ENCODE measurements around the gene PTMS.

Gene PTMS

DNA sequence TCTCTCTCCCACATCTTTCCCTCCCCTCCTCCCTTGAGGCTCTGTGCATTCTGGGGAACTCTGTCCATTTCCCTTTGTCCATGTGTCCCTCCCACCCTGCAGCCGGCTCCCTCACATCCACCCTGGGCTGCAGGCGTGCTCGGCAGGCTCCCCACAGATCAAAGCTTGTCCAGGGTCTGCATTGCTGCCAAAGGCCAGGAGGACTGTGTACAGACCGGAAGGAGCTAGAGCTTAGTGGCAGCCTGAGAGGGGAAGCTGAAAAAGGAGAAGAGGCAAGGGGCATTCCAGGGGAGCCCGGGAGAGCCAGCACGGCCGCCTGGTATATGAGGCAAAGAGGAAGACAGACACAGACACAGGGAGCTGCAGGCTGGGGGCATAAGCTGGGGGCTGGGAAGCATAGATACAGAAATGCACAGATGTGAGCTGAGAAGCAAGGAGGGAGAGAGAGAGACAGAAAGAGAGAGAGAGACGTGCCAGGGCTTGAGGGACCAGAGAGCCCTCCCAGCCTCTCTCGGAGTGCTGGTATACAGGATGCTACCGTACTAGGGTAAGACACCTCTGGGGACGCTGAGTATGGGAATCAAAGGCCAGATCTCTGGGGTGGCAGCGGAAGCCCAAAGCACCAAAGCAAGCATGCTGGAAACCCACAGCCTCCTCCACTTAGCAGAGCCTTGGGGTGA lies 26.5 kb downstream of the PTMS start:
- TF ChIP-seq FOXP2 (optimal IDR thresholded peaks at IDR 0.05; ENCODE audit: control extremely low read depth, extremely low read length, insufficient read depth) (no peak), POLR2AphosphoS5 (IDR thresholded peaks at IDR 0.05; ENCODE audit: borderline replicate concordance, low read depth, low read length) (no peak), EZH2 (IDR thresholded peaks at IDR 0.05) (no peak)
- Histone ChIP-seq H3K27ac (no peak overlapping the region), H3K9me3 (ENCODE audit: low read depth, low read length) (no peaks in the 10 kb centered on the region), H3K36me3 (ENCODE audit: insufficient read depth, low read length) (no peaks in the 10 kb centered on the region), H3K9ac (ENCODE audit: insufficient read length) (no peak overlapping the region), H3K4me3 (no peak overlapping the region)
- no peak for DNase-seq (ENCODE audit: low read depth, low spot score)

DNA sequence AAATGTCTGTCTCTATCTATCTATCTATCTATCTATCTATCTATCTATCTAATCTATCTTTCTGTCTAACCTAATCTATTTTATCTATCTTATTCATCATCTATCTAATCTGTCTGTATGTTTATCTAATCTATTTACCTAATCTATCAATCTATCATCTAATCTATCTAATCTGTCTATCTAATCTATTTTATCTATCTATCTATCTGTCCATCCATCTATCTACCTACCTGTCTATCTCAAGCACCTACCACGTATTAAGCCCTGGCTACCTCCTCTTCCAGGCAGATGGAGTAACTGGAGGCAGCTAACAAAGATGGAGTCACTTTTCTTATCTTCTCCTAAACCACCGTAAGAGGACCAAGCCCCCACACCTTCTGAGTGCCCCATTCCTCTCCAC lies 28.9 kb downstream of the PTMS start:
- DNase-seq (ENCODE audit: low read depth, low spot score) = no peak
- Histone ChIP-seq H3K27ac (no peak overlapping the region), H3K9me3 (ENCODE audit: low read depth, low read length) (no peaks in the 10 kb centered on the region)

DNA sequence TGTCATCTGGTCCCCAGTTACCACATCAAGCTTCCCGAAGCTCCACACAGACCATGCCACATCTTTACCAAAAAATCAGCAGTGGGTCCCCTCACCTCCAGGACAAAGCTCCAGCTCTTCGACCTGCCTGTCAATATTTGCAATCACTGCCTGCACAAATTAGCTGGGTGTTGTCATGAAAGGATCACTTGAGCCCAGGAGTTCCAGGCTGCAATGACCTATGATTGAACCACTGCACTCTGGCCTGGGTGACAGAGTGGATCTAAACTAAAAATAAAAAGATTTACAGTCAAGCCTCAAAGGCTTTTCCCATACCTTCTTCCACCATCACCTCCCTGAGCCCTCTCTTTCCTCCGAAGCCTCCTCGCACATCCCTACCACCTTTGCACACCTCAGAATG lies 30.4 kb downstream of the PTMS start:
- Histone ChIP-seq H3K9me3 (ENCODE audit: low read depth, low read length) (no peaks in the 10 kb centered on the region), H3K4me3 (no peak overlapping the region), H3K27ac (no peak overlapping the region), H3K36me3 (ENCODE audit: insufficient read depth, low read length) (no peaks in the 10 kb centered on the region), H3K9ac (ENCODE audit: insufficient read length) (no peak overlapping the region)
- TF ChIP-seq POLR2AphosphoS5 (IDR thresholded peaks at IDR 0.05; ENCODE audit: borderline replicate concordance, low read depth, low read length) (no peak), FOXP2 (optimal IDR thresholded peaks at IDR 0.05; ENCODE audit: control extremely low read depth, extremely low read length, insufficient read depth) (no peak), EZH2 (IDR thresholded peaks at IDR 0.05) (no peak)
- DNase-seq (ENCODE audit: low read depth, low spot score) = no peak

More for the DNA sequence above, 28.9 kb downstream of the PTMS start:
- Histone ChIP-seq H3K4me3 (no peak overlapping the region), H3K9ac (ENCODE audit: insufficient read length) (no peak overlapping the region), H3K36me3 (ENCODE audit: insufficient read depth, low read length) (no peaks in the 10 kb centered on the region)
- no peak for TF ChIP-seq FOXP2 (optimal IDR thresholded peaks at IDR 0.05; ENCODE audit: control extremely low read depth, extremely low read length, insufficient read depth)
- TF ChIP-seq POLR2AphosphoS5 (IDR thresholded peaks at IDR 0.05; ENCODE audit: borderline replicate concordance, low read depth, low read length) = no peak
- no peak for TF ChIP-seq EZH2 (IDR thresholded peaks at IDR 0.05)

DNA sequence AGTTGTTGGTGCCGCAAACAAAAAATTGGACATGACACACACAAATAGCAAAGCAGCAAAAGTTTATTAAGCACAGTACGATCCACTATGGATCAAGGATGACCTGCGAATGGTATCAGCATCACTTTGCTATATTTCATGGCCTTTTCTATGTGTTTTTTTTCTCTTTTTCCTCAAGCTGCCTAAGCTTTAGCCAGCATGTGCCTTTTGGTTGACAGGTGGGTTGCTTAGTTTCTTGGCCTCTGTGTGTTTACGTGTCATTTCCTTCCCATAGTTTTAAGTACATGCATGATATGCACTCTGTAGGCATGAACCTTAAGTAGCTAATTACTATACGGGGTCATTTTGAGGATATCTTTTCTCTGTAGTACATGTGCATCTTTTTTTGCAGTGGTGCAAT lies 33.0 kb downstream of the PTMS start:
- no peak overlapping the region for H3K4me3 ChIP-seq
- no peak overlapping the region for H3K9ac ChIP-seq (ENCODE audit: insufficient read length)
- TF ChIP-seq FOXP2 (optimal IDR thresholded peaks at IDR 0.05; ENCODE audit: control extremely low read depth, extremely low read length, insufficient read depth) (no peak), EZH2 (IDR thresholded peaks at IDR 0.05) (no peak), POLR2AphosphoS5 (IDR thresholded peaks at IDR 0.05; ENCODE audit: borderline replicate concordance, low read depth, low read length) (no peak)
- no peaks in the 10 kb centered on the region for H3K9me3 ChIP-seq (ENCODE audit: low read depth, low read length)
- DNase-seq (ENCODE audit: low read depth, low spot score) = no peak
- no peak overlapping the region for H3K27ac ChIP-seq
- H3K36me3 ChIP-seq (ENCODE audit: insufficient read depth, low read length) = no peaks in the 10 kb centered on the region

DNA sequence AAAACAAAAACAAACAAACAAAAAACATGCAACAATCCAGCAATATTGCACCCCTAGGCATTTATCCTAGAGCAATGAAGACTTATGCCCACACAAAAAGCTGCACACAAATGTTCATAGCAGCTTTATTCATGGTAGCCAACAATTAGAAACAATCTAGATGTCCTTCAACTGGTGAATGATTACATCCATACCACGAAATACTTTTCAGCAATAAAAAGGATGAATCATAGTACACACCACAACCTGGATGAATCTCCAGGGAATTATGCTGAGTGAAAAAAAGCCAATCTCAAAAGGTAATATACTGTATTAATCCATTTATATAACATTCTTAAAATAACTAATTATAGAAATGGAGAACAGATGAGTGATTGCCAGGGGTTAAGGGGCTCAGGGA lies 41.0 kb downstream of the PTMS start:
- no peaks in the 10 kb centered on the region for H3K9me3 ChIP-seq (ENCODE audit: low read depth, low read length)
- no peak for TF ChIP-seq POLR2AphosphoS5 (IDR thresholded peaks at IDR 0.05; ENCODE audit: borderline replicate concordance, low read depth, low read length)
- TF ChIP-seq EZH2 (IDR thresholded peaks at IDR 0.05) = no peak
- TF ChIP-seq FOXP2 (optimal IDR thresholded peaks at IDR 0.05; ENCODE audit: control extremely low read depth, extremely low read length, insufficient read depth) = no peak
- H3K27ac ChIP-seq = no peak overlapping the region
- no peak for DNase-seq (ENCODE audit: low read depth, low spot score)
- H3K4me3 ChIP-seq = no peak overlapping the region
- no peak overlapping the region for H3K9ac ChIP-seq (ENCODE audit: insufficient read length)
- no peaks in the 10 kb centered on the region for H3K36me3 ChIP-seq (ENCODE audit: insufficient read depth, low read length)

DNA sequence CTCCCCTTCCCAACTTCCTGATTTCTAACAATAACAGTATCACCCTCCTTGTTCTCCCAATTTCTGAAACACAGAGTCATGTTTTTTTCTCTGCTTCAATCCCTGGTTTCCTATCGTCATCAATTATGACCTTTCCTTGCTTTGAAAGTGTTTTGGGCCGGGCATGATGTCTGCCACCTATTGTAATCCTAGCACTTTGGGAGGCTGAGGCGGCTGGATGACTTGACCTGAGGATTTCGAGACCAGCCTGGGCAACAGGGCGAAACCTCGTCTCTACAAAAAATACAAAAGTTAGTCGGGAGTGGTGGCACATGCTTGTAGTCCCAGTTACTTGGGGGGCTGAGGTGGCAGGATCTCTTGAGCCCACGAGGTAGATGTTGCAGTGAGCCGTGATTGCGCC lies 42.9 kb downstream of the PTMS start:
- DNase-seq (ENCODE audit: low read depth, low spot score) = no peak
- no peaks in the 10 kb centered on the region for H3K36me3 ChIP-seq (ENCODE audit: insufficient read depth, low read length)
- H3K9me3 ChIP-seq (ENCODE audit: low read depth, low read length) = no peaks in the 10 kb centered on the region
- TF ChIP-seq EZH2 (IDR thresholded peaks at IDR 0.05) (no peak), POLR2AphosphoS5 (IDR thresholded peaks at IDR 0.05; ENCODE audit: borderline replicate concordance, low read depth, low read length) (no peak), FOXP2 (optimal IDR thresholded peaks at IDR 0.05; ENCODE audit: control extremely low read depth, extremely low read length, insufficient read depth) (no peak)
- H3K9ac ChIP-seq (ENCODE audit: insufficient read length) = no peak overlapping the region
- no peak overlapping the region for H3K4me3 ChIP-seq
- no peak overlapping the region for H3K27ac ChIP-seq

DNA sequence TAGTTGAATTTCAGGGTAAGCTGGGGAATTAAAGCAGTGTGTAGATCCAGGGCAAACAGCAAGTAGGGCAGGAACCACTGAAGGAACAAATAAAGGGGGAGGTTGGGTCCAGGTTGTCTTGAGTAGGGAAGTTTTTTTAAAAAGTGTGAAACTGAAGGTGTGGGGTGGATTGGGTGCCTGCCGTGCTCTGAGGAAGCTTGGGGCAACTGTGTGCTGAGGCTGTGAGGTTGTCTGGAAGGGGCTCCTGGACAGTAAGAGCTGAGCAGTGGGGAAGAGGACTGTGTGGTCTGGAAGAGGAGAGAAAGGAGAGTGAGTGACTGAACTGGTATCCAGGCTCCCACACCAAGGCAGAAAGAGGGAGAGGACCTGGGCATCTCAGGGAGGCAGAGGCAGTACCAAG lies 44.6 kb downstream of the PTMS start:
- DNase-seq (ENCODE audit: low read depth, low spot score) = no peak
- Histone ChIP-seq H3K36me3 (ENCODE audit: insufficient read depth, low read length) (no peaks in the 10 kb centered on the region), H3K9me3 (ENCODE audit: low read depth, low read length) (no peaks in the 10 kb centered on the region), H3K27ac (no peak overlapping the region), H3K9ac (ENCODE audit: insufficient read length) (no peak overlapping the region), H3K4me3 (no peak overlapping the region)
- TF ChIP-seq POLR2AphosphoS5 (IDR thresholded peaks at IDR 0.05; ENCODE audit: borderline replicate concordance, low read depth, low read length) (no peak), EZH2 (IDR thresholded peaks at IDR 0.05) (no peak), FOXP2 (optimal IDR thresholded peaks at IDR 0.05; ENCODE audit: control extremely low read depth, extremely low read length, insufficient read depth) (no peak)

DNA sequence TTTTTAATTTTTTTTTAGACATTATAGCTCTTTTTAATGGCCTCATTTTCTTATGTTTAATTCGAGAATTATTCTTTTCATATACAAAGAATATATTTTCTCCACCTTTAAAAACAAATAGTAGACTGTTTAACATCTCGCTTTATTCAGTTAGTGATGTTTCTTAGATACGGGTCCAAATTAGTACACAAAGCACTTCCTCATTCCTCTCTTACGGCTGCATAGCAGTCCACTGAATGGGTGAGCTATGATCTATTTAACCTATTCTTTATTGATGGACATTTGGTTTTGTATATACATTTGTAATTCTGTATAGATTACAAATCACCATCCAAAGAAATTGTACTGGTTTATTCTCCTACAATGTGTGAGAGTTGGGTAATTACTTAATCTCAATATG lies 47.2 kb downstream of the PTMS start:
- Histone ChIP-seq H3K9me3 (ENCODE audit: low read depth, low read length) (no peaks in the 10 kb centered on the region), H3K36me3 (ENCODE audit: insufficient read depth, low read length) (no peaks in the 10 kb centered on the region), H3K27ac (no peak overlapping the region), H3K4me3 (no peak overlapping the region), H3K9ac (ENCODE audit: insufficient read length) (no peak overlapping the region)
- TF ChIP-seq FOXP2 (optimal IDR thresholded peaks at IDR 0.05; ENCODE audit: control extremely low read depth, extremely low read length, insufficient read depth) (no peak), POLR2AphosphoS5 (IDR thresholded peaks at IDR 0.05; ENCODE audit: borderline replicate concordance, low read depth, low read length) (no peak), EZH2 (IDR thresholded peaks at IDR 0.05) (no peak)
- no peak for DNase-seq (ENCODE audit: low read depth, low spot score)

DNA sequence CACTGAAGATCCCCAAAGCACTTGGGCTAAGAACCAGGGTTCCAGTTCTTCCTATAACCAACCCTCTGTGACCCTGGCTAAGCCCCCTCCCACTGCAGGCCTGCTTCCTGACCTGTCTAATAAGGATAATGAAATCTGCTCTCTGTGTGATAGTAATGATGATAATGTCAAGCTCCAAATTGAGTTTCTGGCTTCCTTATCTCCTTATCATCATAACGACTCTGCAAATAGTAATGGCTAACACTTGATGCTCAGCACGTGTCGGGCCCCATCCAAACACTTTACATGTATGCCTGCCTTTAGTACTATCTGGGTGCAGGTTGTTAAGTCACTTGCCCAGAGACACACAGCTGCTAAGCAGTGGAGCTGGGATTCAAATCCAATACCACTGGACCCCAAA lies 50.4 kb downstream of the PTMS start:
- TF ChIP-seq EZH2 (IDR thresholded peaks at IDR 0.05) (no peak), POLR2AphosphoS5 (IDR thresholded peaks at IDR 0.05; ENCODE audit: borderline replicate concordance, low read depth, low read length) (no peak), FOXP2 (optimal IDR thresholded peaks at IDR 0.05; ENCODE audit: control extremely low read depth, extremely low read length, insufficient read depth) (no peak)
- no peak overlapping the region for H3K27ac ChIP-seq
- H3K4me3 ChIP-seq = no peak overlapping the region
- DNase-seq (ENCODE audit: low read depth, low spot score) = no peak
- H3K9ac ChIP-seq (ENCODE audit: insufficient read length) = no peak overlapping the region
- no peaks in the 10 kb centered on the region for H3K36me3 ChIP-seq (ENCODE audit: insufficient read depth, low read length)
- no peaks in the 10 kb centered on the region for H3K9me3 ChIP-seq (ENCODE audit: low read depth, low read length)
